ENCODE measurements around the gene KIF6. TPM values are rescaled to one million over a fixed set of nuclear protein-coding genes. Genes with fewer than 3 reads are reported as not detected.

Gene KIF6
- total RNA-seq, 2 experiments from 2014 or later = 0.17 to 0.23 TPM

DNA sequence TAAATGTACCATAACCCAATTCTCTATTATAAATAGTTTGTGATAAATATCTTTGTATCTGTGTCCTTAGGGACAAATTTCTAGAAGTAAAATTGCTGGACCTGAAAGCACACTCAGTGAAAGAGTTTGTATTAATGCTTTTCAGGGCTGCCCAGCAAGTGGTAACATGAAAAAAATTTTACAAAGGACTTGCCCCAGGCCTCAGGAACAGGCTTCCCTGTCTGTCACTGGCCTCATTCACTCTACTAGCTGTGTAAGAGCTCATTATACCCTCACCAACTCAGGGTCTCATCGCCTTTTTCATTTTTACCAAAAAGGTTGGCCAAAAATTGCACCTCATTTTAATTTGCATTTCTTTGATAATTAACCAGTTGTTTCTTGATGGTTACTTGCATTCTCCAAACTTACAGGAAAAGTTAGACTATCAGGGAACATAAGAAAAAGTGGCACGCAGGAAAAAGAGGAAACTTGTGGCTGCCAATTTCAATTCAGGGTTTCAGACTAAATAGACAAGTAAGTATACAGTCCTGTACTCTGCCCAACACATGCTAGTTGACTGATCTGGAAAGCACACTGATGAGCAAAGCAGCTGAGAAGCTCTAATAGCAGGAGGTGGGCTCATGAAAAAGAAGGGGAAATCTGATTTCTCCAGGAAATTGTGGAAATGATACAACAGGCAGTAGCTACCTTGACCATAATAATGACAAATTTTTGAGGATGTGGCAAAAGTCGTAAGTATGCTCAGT is 161.5 kb downstream of the KIF6 start:
- ChIA-PET POLR2A (no interaction called here), CTCF (no interaction called here)

DNA sequence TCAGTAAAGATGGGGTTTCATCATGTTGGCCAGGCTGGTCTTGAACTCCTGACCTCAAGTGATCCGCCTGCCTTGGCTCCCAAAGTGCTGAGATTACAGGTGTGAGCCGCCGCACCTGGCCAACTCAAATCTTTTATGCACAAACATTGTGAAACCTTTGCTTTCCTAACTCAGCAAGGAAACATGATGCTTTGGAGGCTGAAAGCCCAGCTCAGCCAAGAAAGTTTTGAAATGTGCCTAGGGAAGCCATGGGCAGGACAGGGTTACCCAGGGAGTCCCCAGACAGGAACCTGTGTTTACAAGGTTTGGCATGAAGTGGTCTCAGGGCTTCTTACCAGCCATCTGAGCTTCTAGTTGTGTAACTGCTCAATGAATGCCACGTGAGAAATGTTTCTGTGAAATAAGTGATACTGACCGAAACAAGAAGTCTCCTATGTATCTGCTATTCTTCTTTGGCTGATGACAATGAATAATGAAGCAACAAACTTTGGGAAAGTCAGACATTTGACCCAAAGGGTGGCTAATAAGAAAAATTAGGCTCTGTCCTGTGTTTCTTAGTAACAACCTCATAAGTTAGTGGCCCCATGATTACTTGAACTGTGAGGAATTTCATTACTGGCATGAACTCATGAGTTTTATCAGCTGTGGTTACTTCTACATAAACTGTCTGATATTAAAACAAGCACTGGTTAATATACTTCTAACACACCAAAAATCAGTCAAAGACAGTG is 163.5 kb downstream of the KIF6 start:
- CTCF ChIA-PET = no interaction called here

DNA sequence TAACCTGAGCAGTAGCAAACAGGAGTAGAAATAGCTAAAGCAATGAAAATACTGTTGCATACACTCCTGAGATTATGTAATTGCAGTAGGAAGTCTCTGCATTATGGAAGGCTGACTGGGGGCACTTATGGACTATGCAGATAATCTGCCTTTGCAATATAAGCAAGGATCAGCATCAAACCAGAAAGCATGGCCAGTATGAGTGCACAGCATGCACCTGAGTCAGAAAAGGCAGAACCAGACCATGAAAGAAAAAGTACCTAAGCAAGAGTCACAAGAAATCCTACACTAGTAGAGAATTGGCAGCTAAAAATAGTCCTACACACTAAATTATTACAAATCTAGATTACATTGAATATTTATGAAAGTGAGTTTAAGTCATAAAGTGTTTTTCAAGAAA is 164.3 kb downstream of the KIF6 start:
- CTCF ChIA-PET = no interaction called here
- POLR2A ChIA-PET = no interaction called here

More for the DNA sequence above, 163.5 kb downstream of the KIF6 start:
- POLR2A ChIA-PET = no interaction called here

DNA sequence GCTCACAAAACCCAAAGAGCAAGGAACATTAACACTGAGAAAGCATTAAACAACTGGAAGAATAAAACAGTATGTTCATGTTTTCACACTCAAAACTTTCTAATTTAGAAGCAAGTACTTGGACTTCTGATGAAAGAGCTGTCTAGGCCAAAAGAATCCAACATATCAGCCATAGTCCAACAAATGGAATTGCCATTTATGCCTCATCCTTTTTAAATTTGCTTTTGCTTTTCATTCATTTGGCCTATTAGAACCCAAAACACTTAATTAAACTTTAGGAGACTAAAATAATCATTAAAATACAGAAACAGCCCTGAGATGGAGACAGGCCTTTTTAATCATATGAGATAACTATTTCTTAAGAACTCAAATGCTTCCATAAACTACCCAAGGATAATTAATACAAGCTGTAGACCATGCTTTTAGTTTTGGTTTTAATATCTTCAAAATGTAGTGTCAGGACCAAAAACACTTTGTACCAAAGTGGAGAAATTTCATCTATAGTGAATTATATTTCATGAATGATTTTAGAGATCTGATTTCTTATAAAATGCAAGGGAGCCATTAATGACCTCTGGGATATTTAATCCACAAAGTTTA is 166.5 kb downstream of the KIF6 start:
- CTCF ChIA-PET = no interaction called here

DNA sequence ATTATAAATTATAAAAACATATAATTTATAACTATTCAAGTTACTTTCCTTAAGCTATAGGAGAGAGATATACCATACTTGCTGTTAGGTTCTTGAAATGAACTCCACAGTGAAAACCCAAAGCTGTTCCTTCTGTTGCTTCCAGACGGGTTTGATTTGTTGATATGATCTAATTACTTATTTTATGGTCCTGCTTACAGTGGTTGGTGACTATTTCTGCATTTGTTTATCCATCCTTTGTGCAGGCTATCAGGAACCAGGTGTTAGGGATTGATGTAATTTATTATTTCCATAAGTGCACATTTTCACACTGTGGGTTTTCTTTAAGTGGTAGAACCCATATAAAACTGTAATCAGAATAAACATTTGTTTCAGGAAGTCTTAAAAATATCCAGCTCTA is 167.1 kb downstream of the KIF6 start:
- CTCF ChIA-PET = no interaction called here
- POLR2A ChIA-PET = no interaction called here

More for the DNA sequence above, 166.5 kb downstream of the KIF6 start:
- POLR2A ChIA-PET = no interaction called here

DNA sequence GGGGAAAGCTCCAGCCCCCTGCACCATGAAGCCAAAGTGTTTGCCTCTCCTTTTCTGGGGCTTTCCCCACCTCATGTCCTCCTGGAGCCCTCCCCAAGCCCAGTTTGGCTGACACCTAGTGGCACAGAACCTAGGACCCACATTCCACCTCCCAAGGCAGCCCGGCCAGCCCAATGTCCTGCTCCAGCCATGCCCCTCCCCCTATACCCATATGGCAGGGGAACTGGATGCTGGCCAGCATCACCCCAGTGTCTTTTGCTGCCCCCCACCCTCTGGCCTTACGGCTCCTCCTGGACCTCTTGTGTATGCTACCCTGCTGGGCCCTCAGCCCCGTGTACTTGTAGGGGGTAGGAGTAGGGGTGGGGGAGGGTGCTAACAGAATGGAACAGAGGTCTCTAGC is 170.1 kb downstream of the KIF6 start:
- CTCF ChIA-PET = no interaction called here
- POLR2A ChIA-PET = no interaction called here

DNA sequence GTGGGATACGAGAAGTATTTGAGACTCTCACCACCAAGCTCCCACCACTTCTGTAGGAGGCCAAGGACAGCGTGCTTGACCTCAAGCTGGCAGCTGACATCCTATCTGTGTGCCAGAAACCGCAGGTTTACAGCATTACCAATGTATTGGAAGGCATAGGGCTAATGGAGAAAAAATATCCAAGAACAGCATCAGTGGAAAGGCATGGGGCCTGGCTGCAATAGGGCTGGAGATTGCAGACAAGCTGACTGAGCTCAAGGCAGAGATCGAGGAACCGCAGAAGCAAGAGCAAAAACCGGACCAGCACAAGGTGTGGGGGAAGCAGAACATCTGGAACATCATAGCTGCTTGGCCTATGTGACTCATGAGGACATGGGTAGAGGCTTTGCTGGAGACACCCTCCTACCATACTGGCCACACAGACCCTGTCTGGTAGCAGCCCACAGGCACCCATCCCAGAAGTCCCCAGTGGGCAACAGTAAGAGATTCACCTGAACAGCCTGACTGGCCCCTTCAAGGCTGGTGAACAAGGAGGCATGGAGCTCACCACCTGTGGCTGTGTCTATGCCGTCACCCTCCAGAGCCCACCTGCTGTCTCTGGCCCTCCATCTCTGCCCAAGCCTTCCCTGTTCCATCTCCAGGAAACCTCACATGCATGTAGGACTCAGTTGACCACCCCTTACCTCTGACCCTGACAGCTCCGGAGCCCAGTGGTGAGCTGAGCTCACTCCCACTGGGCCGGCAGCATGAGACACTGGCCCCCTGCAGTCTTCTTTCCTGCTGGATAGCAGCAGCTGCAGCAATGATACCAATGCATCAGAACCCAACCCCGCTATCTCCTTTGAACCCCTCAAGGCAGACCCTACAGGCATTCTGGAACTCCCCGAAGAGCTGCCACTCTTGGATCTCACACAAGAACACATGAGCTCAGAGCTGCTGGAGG is 171.1 kb downstream of the KIF6 start:
- ChIA-PET CTCF (no interaction called here), POLR2A (no interaction called here)

DNA sequence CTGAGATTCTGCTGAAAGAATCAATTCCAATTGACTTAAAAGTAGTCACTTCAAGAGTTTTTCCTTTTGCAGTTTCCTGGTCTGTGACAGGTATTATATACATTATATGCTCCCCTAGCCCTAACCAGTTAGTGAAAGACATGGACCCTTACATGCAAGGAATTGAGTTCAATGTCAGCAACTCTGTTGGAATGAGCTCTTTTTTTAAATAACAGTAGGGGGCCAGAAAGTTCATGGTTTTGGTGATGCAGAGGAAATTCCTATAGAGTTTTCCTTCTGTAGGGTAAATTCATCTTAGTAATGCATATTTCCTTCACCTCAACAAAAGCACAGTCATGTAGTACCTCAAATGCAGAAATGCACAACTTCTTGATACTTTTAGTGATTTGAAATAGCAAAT is 172.2 kb downstream of the KIF6 start:
- CTCF ChIA-PET = no interaction called here

DNA sequence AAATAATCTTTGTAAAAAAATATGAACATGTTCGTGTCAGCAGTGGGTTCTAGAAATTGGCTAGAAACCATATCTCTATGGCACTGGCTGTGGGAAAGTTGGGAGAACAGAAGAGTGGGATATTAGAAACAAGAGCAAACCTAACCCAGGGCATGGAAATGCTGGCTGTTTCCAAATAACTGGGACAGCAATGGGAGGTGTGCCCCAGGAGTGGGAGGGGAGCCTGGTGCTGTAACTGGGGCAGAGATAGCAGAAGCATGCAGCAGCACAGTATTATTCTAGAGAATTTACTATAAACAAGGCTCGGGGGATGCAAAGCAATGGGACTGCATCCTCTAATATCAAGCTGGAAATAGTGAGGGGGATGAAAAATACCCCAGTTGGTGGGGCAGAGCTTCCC is 175.0 kb downstream of the KIF6 start:
- ChIA-PET POLR2A (no interaction called here), CTCF (no interaction called here)

More for the DNA sequence above, 172.2 kb downstream of the KIF6 start:
- POLR2A ChIA-PET = no interaction called here

DNA sequence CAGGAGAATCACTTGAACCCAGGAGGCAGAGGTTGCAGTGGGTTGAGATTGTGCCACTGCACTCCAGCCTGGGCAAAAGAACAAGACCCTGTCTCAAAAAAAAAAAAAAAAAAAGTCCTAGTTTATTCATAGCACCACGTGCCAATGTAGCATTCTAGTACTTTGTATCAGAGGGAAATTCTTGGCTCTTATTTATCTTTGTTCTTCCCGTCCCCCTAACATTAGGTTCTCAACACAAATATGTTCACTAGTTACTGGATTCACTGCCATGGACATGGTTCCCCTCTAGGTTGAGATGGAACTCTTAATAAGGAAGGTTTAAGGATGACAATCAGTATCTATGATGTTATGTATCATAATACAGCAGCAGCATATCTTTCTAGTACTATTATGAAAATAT is 178.5 kb downstream of the KIF6 start:
- ChIA-PET POLR2A (no interaction called here), CTCF (no interaction called here)

DNA sequence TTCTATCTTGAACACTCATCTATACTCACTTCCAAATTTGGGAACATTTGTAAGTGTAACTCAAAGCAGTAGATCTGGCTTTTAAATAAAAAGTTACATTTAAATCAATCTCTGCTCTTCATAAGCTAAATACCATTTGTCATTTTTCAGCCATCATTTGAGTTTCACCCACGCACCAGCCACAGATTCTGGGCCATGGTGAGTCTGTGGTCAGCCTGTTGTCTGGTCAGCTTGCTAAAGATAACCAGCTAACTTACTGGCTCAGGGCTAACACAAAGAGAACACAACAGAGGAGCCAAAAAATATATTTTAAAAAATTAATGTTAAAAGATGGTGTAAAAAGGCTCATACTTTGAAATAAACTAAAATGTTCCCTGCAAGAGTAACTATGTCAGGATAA is 181.3 kb downstream of the KIF6 start:
- CTCF ChIA-PET = no interaction called here
- POLR2A ChIA-PET = no interaction called here

DNA sequence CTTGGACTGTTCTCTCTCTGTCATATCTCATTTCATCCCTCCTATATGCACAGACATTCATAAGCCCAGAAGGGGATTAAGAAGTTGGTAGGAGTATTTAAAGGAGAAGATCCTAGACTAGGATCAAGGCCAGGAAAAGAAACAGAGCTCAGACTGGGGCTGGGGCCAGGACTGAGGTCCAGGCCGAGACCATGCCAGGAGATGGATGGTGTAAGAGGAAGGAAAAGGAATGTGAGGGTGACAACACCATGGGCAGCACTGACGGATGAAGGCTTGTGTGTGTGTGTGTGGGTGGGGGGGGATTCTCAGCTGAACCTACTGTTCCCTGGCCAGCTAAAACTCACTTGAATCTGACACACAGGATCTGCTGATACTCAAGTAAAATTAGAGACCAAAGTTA is 182.1 kb downstream of the KIF6 start:
- CTCF ChIA-PET = no interaction called here
- POLR2A ChIA-PET = no interaction called here

DNA sequence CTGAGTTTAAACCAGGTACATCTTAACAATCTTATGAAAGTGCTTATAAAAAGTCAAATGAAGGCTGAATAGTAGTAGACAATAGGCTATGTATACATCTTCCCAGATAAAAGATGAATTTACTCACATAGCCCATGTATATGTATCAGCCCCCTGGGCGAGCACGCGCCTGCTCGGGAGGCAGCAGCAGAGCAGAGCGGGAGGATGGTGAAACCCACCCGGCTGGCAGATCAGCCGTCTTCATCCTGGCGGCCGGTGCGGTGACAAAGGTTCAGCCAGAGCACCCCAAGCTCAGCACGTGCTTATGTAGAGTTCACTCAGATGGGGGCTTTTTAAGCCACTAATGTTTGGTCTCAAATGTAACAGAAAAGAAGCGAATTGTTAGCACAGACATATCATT is 184.8 kb downstream of the KIF6 start:
- ChIA-PET CTCF (no interaction called here), POLR2A (no interaction called here)

DNA sequence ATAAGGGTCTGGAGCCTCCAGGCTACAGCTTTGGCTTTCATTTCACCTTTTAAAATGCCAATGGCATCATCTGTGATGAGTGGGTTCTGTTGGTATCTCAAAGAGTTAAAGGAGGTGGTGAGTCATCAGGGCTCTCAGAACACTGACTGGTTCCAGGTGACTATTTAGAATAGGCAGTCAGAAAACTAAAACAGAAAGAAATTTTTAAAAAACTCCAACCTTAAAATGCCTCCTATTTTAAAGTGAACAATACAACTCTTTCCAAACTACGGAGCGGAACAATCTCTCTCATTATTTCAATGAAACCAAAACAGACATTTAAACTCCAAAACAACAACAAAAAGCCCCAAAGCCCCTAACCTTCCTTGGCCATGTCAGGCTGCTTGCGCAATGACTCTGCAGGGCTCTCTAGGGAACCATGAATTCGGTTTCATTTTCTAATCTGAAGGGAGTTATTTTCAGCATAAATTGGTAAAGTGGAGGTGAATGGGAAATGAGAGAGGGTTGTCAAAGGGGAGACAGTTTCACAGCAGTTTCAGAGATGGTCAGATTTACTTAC is 194.9 kb downstream of the KIF6 start:
- ChIA-PET POLR2A (no interaction called here), CTCF (no interaction called here)

DNA sequence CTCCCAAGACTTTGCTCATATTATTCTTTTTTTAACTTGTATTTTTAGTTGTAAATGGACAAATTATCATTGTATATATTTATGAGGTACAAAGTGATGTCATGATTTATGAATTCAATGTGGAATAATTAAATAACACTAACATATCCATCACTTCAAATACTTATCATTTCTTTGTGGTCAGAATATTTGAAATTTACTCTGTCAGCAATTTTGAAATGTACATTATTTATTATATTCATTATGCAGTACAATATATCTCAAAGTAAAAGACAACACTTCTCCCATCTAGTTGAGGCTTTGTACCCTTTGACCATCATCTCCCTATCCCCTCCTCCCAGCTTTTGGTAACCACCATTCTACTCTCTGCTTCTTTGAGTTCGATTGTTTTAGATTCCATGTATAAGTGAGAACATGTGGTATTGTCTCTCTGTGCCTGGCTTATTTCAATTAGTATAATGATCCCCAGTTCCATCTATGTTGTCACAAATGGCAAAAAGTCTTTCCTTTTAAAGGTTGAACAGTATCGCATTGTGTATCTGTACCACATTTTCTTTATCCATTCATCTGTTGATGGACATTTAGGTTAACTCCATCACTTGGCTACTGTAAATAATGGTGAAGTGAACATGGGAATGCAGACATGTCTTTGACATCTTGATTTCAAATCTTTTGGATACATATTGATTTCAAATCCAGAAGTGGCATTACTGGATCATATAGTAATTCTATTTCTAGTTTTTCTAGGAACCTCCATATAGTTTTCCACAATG is 197.2 kb downstream of the KIF6 start:
- POLR2A ChIA-PET = no interaction called here
- CTCF ChIA-PET = no interaction called here

DNA sequence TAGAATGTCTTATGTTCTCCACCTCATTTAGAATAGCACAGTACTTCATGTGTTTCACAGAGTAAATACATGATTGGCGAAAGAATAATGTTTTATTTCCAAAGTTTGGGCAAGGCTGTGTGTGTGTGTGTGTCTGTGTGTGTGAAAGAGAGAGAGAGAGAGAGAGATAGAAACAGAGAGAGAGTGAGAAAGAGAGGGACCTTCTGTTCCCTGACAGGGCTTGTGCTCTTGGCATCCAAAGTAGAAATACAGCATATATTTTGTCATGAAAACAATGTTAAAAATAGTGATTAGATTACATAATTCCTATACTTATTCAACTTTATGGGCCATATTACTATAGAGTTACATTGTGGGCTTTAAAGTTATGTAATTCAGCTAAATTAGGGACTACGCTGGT is 201.2 kb downstream of the KIF6 start:
- ChIA-PET CTCF (no interaction called here), POLR2A (no interaction called here)

DNA sequence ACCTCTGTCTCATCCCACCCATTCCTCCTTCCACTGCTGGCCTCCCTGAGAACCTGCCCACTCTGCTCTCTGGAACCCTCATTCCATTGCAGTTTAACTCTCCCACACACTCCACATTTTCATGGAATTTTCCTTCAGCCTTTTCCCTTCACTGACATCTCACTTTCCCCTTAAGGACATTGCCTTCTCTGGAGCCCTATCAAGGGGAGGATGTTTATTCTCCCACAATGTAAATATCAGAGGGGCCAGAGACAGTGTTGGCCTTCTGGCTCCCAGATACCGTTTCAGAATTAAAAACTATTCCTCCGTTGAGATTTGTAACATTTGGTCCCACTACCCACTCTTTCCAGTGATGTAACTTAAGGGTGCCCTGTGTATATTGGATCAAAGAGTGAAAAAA is 203.2 kb downstream of the KIF6 start:
- ChIA-PET POLR2A (no interaction called here), CTCF (no interaction called here)

DNA sequence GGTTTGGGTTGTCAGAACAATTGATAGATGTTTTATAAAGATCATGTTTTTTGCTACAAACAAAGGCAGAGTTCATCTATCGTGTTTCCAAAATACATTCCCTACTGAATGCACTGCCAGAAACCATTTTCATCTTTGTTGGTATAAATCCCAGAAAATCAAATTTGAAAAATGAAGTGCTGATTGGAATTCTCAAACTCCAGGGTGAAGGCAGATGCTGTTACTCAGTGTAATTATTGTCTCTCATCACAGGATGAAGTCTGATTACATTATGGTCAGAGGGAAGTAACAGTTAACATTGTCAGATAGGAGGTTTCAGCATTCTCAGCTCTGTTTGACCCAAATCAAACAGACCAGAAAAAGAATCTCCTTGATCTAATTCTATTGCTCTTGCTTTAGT is 204.3 kb downstream of the KIF6 start:
- ChIA-PET POLR2A (no interaction called here), CTCF (no interaction called here)

DNA sequence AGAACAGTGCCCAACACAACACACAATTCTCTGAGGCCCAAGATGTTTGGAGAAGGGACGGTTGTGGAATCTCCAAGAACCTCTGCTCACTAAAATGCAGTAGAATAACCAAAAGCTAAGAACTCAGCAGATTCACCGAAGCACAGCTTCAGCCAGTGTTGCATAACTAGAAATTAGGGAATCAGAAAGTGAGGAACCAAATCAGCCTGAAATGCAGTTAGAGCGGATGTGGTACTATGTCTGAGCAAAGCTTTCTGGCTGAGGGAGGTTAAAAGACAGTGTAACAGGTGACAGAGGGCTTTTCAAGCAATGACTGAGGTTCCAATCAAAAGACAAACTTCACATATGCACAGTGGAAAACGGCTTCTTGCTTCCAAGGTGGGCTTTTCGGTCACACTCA is 204.8 kb downstream of the KIF6 start:
- ChIA-PET CTCF (no interaction called here), POLR2A (no interaction called here)

DNA sequence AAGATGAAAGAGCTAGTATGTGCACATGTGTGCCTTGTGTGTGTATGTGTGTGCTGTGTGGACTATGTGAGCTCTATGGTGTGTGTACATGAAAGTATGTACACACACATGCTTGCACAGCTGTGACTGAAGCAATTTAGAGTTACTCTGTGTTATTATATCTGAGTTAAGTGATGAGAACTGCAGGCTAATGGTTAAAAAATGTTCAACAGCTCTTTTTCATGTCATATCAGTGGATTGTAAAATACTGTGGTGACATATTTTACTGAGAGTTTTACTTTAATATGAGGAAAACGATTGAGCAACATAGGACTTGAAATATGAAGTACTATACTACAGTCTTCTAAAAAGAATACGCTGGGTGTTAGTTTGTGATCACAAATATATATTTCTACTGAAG is 207.0 kb downstream of the KIF6 start:
- CTCF ChIA-PET = no interaction called here
- POLR2A ChIA-PET = no interaction called here

Measured in activated CD8-positive, alpha-beta memory T cell treated with anti-CD3 and anti-CD28 coated beads for 36 hours (primary cell).